WTC11 (cell line): ENCODE measurements around the gene GDA. TPM values are rescaled to one million over a fixed set of nuclear protein-coding genes. Genes with fewer than 3 reads are reported as not detected.

Experiments used
- ATAC-seq: fragments of 200-7000 bp; cut with Tn5 transposase; 2 replicates; pipeline ENCODE4 v1.10.0; 2021; ENCODE audit warnings: mild to moderate bottlenecking, moderate library complexity
- CTCF ChIA-PET: fragments of 300-600 bp; sonication (Branson Sonifier 250); formaldehyde crosslinking; loops from one replicate; lab custom pipeline; 2021; ENCODE audit warnings: antibody characterized with exemption; lab: Charles Lee
- POLR2A ChIA-PET: fragments of 350-600 bp; sonication (Branson Sonifier 250); formaldehyde crosslinking; loops from one replicate; lab custom pipeline; 2021; ENCODE audit warnings: antibody characterized with exemption; lab: Charles Lee
- DNase-seq: peaks from one replicate; pipeline ENCODE4 v3.0.0; 2021; ENCODE audit warnings: low spot score
- H3K27ac Mint-ChIP-seq: 2 replicates; pipeline ENCODE4 v1.8.0; 2021; ENCODE audit warnings: mixed read lengths
- H3K27me3 Mint-ChIP-seq: 2 replicates; pipeline ENCODE4 v1.8.0; 2021; ENCODE audit warnings: low read depth, mild to moderate bottlenecking, moderate library complexity, mixed read lengths
- H3K36me3 Mint-ChIP-seq: 2 replicates; pipeline ENCODE4 v1.8.0; 2021; ENCODE audit warnings: mixed read lengths
- H3K4me1 Mint-ChIP-seq: 2 replicates; pipeline ENCODE4 v1.8.0; 2022; ENCODE audit warnings: mixed read lengths
- H3K4me3 Mint-ChIP-seq: 2 replicates; pipeline ENCODE4 v1.8.0; 2021; ENCODE audit warnings: mild to moderate bottlenecking, moderate library complexity, mixed read lengths
- H3K9me3 Mint-ChIP-seq: 2 replicates; pipeline ENCODE4 v1.8.0; 2021; ENCODE audit warnings: mixed read lengths
- CDX4 ChIP-seq: fragments of 250-450 bp; sonication (Bioruptor Pico); IDR thresholded peaks from 2 replicates; pipeline ENCODE4 v1.9.0; 2021; ENCODE audit warnings: moderate library complexity, mild to moderate bottlenecking, inconsistent platforms, borderline replicate concordance
- CREB1 ChIP-seq: sonication (generic); formaldehyde crosslinking; IDR thresholded peaks from 2 replicates; pipeline ENCODE4 v1.8.0; 2023; ENCODE audit warnings: mild to moderate bottlenecking, missing genetic modification reagents
- ELF4 ChIP-seq: sonication (generic); formaldehyde crosslinking; IDR thresholded peaks from 2 replicates; pipeline ENCODE4 v1.8.1; 2022; ENCODE audit warnings: low read depth, mild to moderate bottlenecking, moderate library complexity, missing genetic modification reagents
- ETV6 ChIP-seq: sonication (generic); formaldehyde crosslinking; IDR thresholded peaks from 2 replicates; pipeline ENCODE4 v1.8.1; 2022; ENCODE audit warnings: mild to moderate bottlenecking, missing genetic modification reagents
- FOXJ3 ChIP-seq: sonication (generic); formaldehyde crosslinking; IDR thresholded peaks from 2 replicates; pipeline ENCODE4 v1.9.0; 2021; ENCODE audit warnings: missing genetic modification reagents, mild to moderate bottlenecking, borderline replicate concordance
- GABPB1 ChIP-seq: sonication (generic); formaldehyde crosslinking; IDR thresholded peaks from 2 replicates; pipeline ENCODE4 v1.8.1; 2023; ENCODE audit warnings: mild to moderate bottlenecking, missing genetic modification reagents
- HMGA2 ChIP-seq: fragments of 250-450 bp; sonication (Bioruptor Pico); IDR thresholded peaks from 2 replicates; pipeline ENCODE4 v1.4.0; 2021; ENCODE audit warnings: mild to moderate bottlenecking, moderate library complexity
- KAT7 ChIP-seq: sonication (generic); formaldehyde crosslinking; IDR thresholded peaks from 2 replicates; pipeline ENCODE4 v1.8.1; 2023; ENCODE audit warnings: missing genetic modification reagents, mild to moderate bottlenecking, borderline replicate concordance
- MXD4 ChIP-seq: fragments of 250-450 bp; sonication (Bioruptor Pico); IDR thresholded peaks from 2 replicates; pipeline ENCODE4 v1.8.0; 2021; ENCODE audit warnings: mild to moderate bottlenecking, moderate library complexity, borderline replicate concordance
- NFATC4 ChIP-seq: fragments of 250-450 bp; sonication (Bioruptor Pico); IDR thresholded peaks from 2 replicates; pipeline ENCODE4 v1.9.0; 2021; ENCODE audit warnings: mild to moderate bottlenecking
- NFE2L1 ChIP-seq: sonication (generic); formaldehyde crosslinking; IDR thresholded peaks from 2 replicates; pipeline ENCODE4 v1.8.1; 2023; ENCODE audit warnings: missing genetic modification reagents
- RELA ChIP-seq: sonication (generic); formaldehyde crosslinking; IDR thresholded peaks from 2 replicates; pipeline ENCODE4 v1.8.1; 2022; ENCODE audit warnings: missing genetic modification reagents, mild to moderate bottlenecking, borderline replicate concordance
- SP1 ChIP-seq: sonication (generic); formaldehyde crosslinking; conservative IDR thresholded peaks from 2 replicates; pipeline ENCODE4 v1.8.1; 2022; ENCODE audit warnings: missing genetic modification reagents
- TP53 ChIP-seq: sonication (generic); formaldehyde crosslinking; IDR thresholded peaks from 2 replicates; pipeline ENCODE4 v1.8.1; 2023; ENCODE audit warnings: mild to moderate bottlenecking, missing genetic modification reagents
- ZNF121 ChIP-seq: sonication (generic); formaldehyde crosslinking; IDR thresholded peaks from 2 replicates; pipeline ENCODE4 v1.8.0; 2023; ENCODE audit warnings: missing genetic modification reagents
- ZNF138 ChIP-seq: sonication (generic); formaldehyde crosslinking; conservative IDR thresholded peaks from 2 replicates; pipeline ENCODE4 v1.8.1; 2022; ENCODE audit warnings: mild to moderate bottlenecking, moderate library complexity, missing genetic modification reagents
- ZNF671 ChIP-seq: fragments of 250-450 bp; sonication (Bioruptor Pico); IDR thresholded peaks from 2 replicates; pipeline ENCODE4 v1.8.0; 2021; ENCODE audit warnings: mild to moderate bottlenecking
- total RNA-seq: library from RNA; stranded (reverse); gene quantifications from 3 replicates; pipeline ENCODE4 v1.2.3, GENCODE V29; 2021
- TF ChIP-seq, protein P1 (sequence below): fragments of 200-600 bp; IDR thresholded peaks from 2 replicates; pipeline ENCODE4 v1.8.0; 2022; ENCODE audit warnings: antibody characterized with exemption
- TF ChIP-seq, protein P2 (sequence below): sonication (generic); formaldehyde crosslinking; IDR thresholded peaks from 2 replicates; pipeline ENCODE4 v1.8.1; 2022; ENCODE audit warnings: low read depth, mild to moderate bottlenecking, moderate library complexity, missing genetic modification reagents, borderline replicate concordance
- TF ChIP-seq, protein P3 (sequence below): sonication (generic); formaldehyde crosslinking; IDR thresholded peaks from 2 replicates; pipeline ENCODE4 v1.8.1; 2022; ENCODE audit warnings: missing genetic modification reagents, borderline replicate concordance

The GDA gene
- total RNA-seq, 1 experiment from 2014 or later: 0.68 TPM

DNA sequence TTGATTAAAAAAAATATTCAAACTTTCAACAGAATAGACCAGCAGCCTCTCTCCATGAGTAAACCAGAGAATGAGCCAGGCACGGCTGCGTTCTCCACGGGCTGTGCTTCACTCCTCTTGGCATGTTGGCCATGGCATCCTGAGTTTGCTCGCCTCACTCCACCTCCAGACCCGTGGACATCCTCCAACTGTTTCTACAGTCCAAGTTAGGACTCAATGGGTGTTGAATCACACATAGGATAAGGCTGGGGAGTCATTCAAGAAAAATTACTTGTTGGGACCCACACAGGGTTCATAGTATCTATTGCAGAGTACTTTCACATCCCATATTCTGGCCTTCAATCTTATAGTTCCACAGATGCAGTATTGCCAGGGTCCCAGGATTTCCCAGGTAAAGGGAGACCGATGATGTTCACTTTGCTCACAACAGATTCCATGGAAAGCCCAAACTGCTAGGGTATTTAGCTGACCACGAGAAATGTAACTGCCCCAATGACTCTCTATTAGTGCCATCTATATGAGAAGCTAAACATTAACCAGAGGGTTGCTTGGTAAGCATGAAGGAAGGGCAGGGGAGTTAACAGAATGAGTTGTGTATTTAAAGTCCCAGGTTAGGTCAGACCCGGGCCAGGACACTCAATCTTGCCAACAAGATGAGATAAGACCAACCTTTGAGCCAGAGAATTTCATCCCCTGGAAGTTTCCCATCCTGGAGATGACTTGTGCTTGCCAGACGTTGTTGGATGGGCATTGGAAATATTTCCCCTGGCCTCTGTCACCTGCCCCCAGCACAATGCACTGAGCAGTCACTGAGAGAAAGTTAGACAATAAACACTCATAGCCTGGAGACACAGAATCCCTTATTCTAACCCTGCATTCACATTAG is 19.7 kb upstream of the GDA start:
- Mint-ChIP-seq H3K4me3 (no peak overlapping the region), H3K27me3 (no peaks in the 10 kb centered on the region), H3K9me3 (no peaks in the 10 kb centered on the region), H3K27ac (no peak overlapping the region), H3K4me1 (no peaks in the 10 kb centered on the region), H3K36me3 (no peaks in the 10 kb centered on the region)
- ATAC-seq: no peak
- TF ChIP-seq NFATC4 (CRISPR knock-in tag) (no peak), GABPB1 (CRISPR knock-in tag) (peak; percentile 30; the same call in 1 of the 2 replicates)
- no peak for DNase-seq
- POLR2A ChIA-PET: no interaction called here
- CTCF ChIA-PET: no interaction called here

DNA sequence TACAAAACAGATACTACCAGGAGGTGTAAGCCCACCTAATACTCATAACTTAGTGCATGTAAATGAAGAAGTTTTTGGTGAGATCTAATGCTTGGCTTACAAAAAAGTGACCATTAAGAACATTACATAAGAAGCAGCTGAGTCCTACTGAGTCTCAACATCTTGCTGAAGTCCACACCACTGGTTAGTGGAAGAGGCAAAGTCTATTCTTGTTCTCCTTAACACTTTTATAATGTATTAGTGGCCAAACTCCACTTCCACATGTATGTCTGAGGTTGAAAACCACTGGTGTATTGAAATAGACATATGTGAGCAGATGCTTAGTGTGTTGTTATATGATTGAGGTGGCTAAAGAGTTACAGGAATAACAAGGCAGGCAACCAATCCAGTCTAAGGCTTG is 18.9 kb upstream of the GDA start:
- Mint-ChIP-seq H3K36me3 (no peaks in the 10 kb centered on the region), H3K27me3 (no peaks in the 10 kb centered on the region), H3K27ac (no peak overlapping the region), H3K4me1 (no peaks in the 10 kb centered on the region), H3K9me3 (no peaks in the 10 kb centered on the region), H3K4me3 (no peak overlapping the region)
- TF ChIP-seq TP53 (CRISPR knock-in tag): no peak
- TF ChIP-seq, protein P1, sequence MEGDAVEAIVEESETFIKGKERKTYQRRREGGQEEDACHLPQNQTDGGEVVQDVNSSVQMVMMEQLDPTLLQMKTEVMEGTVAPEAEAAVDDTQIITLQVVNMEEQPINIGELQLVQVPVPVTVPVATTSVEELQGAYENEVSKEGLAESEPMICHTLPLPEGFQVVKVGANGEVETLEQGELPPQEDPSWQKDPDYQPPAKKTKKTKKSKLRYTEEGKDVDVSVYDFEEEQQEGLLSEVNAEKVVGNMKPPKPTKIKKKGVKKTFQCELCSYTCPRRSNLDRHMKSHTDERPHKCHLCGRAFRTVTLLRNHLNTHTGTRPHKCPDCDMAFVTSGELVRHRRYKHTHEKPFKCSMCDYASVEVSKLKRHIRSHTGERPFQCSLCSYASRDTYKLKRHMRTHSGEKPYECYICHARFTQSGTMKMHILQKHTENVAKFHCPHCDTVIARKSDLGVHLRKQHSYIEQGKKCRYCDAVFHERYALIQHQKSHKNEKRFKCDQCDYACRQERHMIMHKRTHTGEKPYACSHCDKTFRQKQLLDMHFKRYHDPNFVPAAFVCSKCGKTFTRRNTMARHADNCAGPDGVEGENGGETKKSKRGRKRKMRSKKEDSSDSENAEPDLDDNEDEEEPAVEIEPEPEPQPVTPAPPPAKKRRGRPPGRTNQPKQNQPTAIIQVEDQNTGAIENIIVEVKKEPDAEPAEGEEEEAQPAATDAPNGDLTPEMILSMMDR: no peak
- ATAC-seq (no peak), DNase-seq (no peak)
- CTCF ChIA-PET: no interaction called here
- POLR2A ChIA-PET: no interaction called here

DNA sequence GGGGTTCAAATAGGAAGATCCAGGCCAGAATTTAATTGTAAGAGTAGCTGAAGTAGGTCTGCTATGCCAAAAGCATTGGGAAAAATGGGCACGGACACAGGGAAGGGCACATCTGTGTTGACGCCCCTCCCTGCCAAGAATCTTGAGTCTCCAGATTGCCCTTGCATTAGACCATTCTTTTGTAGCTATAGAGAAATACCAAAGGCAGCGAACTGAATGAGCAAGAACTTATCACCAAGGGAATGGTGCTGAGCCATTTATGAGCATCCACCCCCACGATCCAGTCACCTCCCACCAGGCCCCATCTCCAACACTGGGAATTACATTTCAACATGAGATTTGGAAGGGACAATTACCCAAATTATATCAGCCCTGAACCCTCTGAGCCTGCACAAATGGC is 18.0 kb upstream of the GDA start:
- ChIA-PET CTCF (no interaction called here), POLR2A (no interaction called here)
- ATAC-seq (no peak), DNase-seq (no peak)
- Mint-ChIP-seq H3K4me1 (no peaks in the 10 kb centered on the region), H3K27ac (no peak overlapping the region), H3K9me3 (no peaks in the 10 kb centered on the region), H3K27me3 (no peaks in the 10 kb centered on the region), H3K36me3 (no peaks in the 10 kb centered on the region)
- TF ChIP-seq FOXJ3 (CRISPR knock-in tag) (no peak), ZNF138 (CRISPR knock-in tag) (no peak), HMGA2 (CRISPR knock-in tag) (no peak), ETV6 (CRISPR knock-in tag) (no peak), MXD4 (CRISPR knock-in tag) (no peak), KAT7 (no peak)
- TF ChIP-seq, all 79 proteins: peak for 0
- H3K4me3 Mint-ChIP-seq: no peak overlapping the region

DNA sequence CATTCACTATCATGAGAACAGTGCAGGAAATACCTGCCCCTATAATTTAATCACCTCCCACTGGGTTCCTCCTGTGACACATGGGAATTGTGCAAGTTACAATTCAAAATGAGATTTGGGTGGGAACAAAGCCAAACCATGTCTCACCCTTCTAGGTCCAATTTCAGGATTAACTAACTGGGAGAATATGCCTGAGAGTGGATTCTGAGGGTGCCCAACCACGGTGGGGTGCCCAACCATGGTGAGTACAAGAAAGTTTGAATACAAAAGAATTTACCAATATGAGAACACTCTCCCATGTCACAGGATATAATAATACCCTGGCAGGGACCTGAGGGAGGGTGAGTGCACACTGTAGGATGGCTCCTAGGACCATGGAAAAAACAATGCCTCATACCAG is 17.2 kb upstream of the GDA start:
- CTCF ChIA-PET: no interaction called here
- no peak for ATAC-seq
- H3K27ac Mint-ChIP-seq: no peak overlapping the region
- H3K4me3 Mint-ChIP-seq: no peak overlapping the region
- no peaks in the 10 kb centered on the region for H3K36me3 Mint-ChIP-seq
- H3K4me1 Mint-ChIP-seq: no peaks in the 10 kb centered on the region
- POLR2A ChIA-PET: no interaction called here
- no peak for DNase-seq
- H3K27me3 Mint-ChIP-seq: no peaks in the 10 kb centered on the region
- H3K9me3 Mint-ChIP-seq: no peaks in the 10 kb centered on the region
- TF ChIP-seq, protein P2, sequence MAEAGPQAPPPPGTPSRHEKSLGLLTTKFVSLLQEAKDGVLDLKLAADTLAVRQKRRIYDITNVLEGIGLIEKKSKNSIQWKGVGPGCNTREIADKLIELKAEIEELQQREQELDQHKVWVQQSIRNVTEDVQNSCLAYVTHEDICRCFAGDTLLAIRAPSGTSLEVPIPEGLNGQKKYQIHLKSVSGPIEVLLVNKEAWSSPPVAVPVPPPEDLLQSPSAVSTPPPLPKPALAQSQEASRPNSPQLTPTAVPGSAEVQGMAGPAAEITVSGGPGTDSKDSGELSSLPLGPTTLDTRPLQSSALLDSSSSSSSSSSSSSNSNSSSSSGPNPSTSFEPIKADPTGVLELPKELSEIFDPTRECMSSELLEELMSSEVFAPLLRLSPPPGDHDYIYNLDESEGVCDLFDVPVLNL (CRISPR knock-in tag): no peak
- no peak for TF ChIP-seq MXD4 (CRISPR knock-in tag)
- no peak for TF ChIP-seq ZNF138 (CRISPR knock-in tag)
- TF ChIP-seq ZNF671 (CRISPR knock-in tag): no peak
- TF ChIP-seq, protein P3, sequence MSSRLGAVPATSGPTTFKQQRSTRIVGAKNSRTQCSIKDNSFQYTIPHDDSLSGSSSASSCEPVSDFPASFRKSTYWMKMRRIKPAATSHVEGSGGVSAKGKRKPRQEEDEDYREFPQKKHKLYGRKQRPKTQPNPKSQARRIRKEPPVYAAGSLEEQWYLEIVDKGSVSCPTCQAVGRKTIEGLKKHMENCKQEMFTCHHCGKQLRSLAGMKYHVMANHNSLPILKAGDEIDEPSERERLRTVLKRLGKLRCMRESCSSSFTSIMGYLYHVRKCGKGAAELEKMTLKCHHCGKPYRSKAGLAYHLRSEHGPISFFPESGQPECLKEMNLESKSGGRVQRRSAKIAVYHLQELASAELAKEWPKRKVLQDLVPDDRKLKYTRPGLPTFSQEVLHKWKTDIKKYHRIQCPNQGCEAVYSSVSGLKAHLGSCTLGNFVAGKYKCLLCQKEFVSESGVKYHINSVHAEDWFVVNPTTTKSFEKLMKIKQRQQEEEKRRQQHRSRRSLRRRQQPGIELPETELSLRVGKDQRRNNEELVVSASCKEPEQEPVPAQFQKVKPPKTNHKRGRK (CRISPR knock-in tag): no peak
- no peak for TF ChIP-seq SP1
- no peak for TF ChIP-seq ELF4
- TF ChIP-seq RELA: no peak
- no peak for TF ChIP-seq ZNF121 (CRISPR knock-in tag)
- TF ChIP-seq CDX4 (CRISPR knock-in tag): no peak
- no peak for TF ChIP-seq NFE2L1 (CRISPR knock-in tag)
- TF ChIP-seq CREB1: no peak
